HG03139 (cell line): Measurements from ENCODE around the gene UCK2.

Experiments used
- ATAC-seq: cut with Tn5 transposase; IDR thresholded peaks from one replicate; pipeline ENCODE4 v1.9.1; 2021; ENCODE audit not compliant: unreplicated experiment

Gene UCK2

GRCh38 chr1:165833358-165833757 lies 5.9 kb downstream of the UCK2 start:
- ATAC-seq, result no peak

DNA sequence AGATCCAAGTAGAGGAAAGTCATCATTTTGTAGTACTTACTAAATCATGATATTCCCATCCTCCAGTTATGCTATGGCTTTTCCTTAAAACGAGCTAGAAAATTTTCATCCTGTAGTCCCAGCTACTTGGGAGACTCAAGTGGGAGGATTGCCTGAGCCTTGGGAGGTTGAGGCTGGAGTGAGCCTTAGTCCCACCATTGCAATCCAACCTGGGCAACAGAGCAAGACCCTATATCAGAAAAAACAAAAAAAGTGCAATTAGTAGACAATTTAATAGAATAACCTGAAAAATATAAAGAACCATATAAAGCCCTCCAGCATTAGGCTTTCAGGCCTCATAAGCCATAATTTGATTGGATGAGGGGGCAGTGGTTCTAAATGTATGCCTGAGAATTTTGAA lies 6.8 kb downstream of the UCK2 start:
- ATAC-seq, result no peak

DNA sequence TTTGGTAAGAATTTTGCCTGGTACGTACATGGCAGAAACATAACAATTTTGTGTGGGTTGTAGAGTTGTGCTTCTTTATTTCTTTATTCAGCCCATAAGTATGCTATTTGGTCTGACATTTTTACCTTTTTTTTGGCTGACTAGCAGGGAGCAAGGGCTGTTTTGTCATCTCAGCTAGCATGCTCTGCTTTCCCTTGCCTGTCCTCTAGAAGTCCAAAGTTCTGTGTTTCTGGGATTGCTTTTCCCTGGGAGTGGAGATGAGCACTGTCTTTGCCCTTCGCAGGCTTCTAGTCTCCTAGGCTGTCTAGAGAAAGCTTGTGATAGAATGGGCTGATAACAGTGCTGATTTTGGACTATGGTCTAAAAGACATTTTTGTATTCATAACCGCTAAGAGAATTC lies 7.5 kb downstream of the UCK2 start:
- ATAC-seq, result no peak

DNA sequence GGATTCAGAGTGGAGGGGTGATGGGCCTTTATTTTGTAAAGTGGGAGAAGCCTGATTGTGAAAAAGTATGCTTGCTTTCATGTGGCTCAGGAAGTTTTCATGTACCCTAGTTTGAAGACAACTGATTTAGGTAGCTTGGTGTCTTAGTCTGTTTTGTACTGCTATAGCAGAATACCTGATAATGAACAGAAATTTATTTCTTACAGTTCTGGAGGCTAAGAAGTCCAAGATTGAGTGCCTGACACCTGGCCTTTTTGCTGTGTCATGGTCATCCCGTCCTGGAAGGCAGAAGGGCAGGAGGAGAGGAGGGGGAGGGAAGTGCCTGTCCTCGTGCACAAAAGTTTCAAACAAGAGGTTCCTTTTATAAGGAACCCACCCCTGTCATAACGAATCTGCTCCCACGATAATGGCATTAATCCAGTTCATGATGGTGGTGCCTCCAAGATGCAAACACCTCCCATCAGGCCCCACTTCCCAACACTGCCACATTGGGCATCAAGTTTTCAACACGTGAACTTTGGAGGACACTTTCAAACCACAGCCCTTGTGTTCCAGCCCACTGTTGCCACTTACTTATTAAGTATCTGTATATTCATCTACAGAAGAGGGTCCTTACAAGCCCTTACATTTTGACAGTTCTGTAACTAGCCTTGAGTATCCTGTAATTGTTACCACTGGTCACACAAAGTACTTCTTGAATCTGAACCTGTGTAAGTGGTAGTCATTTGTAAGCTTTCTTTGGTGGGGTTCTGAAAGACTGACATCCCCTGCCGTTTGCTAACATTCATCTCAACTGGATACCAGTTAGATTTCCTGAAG lies 9.5 kb downstream of the UCK2 start:
- ATAC-seq, result no peak

DNA sequence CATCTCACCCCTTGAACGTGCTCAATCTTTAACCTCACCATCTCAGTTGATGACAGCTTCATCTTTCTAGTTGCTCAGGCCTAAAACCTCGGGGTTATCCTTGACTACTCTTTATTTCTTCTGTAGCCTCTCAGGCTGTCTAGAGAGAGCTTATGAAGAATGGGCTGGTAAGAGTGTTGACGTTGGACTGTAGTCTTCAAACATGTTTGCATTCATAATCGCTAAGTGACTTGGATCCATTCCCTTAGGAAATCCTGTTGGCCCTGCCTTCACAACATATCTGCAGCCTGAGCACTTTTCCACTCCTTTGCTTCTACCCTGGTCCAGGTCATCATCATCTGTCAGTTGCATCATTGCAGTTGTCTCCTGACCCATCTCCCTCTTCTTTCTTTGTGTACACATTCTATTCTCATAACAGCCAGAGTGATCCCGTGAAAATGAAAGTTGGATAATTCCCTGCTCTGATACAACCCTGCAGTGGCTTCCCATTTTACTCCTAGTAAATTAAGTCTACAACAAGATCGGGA lies 10.5 kb downstream of the UCK2 start:
- ATAC-seq, result no peak

GRCh38 chr1:165840423-165840822 lies 13.0 kb downstream of the UCK2 start:
- no peak for ATAC-seq

DNA sequence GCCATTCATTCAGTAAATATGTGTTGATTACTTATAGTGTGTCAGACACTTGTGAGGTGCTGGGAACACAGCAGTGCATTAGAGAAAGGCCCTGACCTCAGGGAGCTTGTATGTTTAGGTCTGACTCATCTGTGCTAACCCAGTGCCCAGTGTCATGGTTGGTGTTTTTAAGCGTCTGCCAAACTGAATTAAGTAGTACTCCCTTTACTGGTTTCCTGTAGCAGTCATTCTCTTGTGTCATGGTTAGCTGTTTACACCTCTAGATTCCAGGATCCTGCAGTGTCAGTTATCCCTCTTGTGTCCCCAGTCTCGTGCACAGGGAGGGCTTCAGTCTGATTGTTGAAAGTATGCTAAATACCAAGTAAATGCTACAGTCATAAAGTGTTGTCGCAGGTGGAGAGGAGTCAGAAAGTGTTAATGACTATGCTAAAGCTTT lies 14.2 kb downstream of the UCK2 start:
- ATAC-seq, result no peak

GRCh38 chr1:165842023-165842670 lies 14.7 kb downstream of the UCK2 start:
- ATAC-seq, result no peak

DNA sequence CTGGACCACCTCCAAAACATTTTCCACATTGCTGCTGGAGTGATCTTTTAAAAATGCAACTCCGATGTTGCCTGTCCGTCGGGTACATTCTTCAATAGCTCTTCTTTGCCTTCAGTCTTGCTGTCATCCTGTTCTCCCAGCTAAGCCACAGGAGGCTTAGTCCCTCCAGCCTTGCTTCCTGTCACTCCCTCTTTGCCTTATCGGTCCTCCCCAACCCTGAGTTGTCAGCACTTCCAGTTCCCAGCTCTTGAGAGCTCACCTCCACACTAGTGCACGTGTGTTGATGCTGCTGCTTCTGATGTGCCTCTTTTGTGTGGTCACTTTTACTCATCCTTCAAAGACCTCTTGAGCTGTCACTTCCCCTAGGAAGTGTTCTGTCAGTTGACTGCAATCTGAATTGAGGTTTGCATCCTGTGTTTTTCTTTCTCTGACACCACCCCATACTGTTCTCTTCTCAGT lies 15.3 kb downstream of the UCK2 start:
- peak; percentile 67 for ATAC-seq

DNA sequence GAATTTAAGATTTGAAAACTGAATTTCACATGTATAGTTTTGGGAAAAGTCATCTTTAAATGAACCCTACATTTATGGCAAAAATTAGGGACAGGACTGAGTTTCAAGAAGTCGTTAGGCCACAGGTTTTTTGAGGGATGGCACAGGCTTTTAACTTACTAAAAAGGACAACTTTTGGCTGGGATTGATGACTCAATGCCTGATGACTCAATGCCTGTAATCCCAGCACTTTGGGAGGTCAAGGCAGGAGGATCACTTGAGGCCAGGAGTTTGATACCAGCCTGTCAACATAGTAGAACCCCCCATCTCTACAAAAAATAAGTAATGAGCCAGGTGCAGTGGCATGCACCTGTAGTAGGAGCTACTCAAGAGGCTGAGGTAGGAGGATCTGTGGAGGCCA lies 15.9 kb downstream of the UCK2 start:
- no peak for ATAC-seq

DNA sequence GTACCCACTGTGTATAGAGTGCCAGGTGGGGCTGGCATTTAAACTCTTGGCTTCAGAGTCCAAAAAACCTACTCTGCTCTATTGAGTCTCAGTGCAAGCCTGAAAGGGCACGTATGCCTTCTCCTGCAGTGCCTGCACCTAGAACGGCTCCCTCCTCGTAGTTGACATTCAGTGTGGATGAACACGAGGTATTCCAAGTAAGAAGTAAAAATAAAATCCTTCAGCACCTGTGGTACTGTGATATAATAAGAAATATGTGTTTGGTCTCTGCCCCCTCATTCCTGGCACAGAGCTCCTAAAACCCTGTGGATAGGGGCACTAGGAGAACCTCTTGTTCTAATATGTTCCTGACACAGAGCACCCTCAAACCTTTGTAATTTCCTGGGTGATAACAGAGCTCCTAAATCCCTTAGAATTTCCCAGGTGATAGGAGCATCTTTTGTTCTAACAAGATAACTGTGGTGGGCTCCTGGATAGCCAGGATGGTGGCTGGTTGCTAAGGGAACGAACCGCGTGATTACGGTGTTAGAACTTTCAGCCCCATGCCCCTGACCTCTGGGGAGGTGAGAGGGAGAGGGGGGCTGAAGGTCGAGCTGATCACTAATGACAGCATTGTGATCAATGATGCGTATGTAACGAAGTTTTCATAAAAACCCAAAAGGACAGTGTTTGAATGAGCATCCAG lies 16.8 kb downstream of the UCK2 start:
- ATAC-seq, result no peak

- ATAC-seq, result no peak
These were observed 17.5 kb downstream of the UCK2 start for GRCh38 chr1:165844933-165845332.

GRCh38 chr1:165845569-165845968 lies 18.2 kb downstream of the UCK2 start:
- ATAC-seq, result no peak

DNA sequence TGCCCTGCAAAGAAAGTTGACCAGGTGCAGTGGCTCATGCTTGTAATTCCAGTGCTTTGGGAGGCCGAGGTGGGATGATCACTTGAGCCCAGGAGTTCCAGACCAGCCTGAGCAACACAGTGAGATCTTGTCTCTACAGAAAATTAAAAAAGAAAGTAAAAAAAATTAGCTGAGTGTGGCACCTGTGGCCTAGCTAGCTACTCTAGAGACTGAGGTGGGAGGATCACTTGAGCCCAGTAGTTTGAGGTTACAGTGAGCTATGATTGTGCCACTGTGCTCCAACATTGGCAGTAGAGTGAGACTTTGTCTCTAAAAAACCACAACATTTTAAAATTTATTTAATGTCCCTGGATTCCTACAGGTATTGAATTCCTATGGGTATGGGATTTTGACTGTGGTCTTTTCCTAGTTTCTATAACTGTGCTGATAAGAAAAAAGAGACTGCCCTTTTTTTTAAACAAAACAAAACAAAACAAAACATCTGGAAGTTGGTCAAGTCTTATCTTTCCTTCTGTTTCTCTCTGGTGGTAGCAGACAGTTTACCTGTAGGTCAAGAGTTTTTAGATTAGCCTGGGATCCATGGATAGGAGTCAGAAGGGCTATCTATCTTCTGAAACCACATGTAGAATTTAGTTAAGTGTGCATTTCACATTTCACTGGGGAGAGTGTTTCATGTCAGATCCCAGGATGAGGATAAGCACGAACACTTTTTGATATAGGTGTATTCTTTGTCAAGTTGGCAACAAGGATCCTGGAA lies 18.8 kb downstream of the UCK2 start:
- ATAC-seq, result no peak

DNA sequence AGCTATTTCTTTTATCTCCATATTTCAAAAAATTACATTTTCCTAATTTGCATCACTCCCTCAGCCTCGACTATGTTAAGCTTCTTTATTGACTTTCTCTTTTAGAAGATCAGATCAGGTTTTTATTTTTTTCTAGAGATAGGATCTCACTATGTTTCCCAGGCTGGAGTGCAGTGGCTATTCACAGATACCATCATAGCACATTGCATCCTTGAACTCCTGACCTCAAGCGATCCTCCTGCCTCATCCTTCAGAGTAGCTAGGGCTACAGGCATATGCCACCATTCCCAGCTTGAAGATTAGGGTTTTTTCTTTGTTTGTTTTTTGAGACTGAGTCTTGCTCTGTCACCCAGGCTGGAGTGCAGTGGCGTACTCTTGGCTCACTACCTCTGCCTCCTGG lies 20.1 kb downstream of the UCK2 start:
- ATAC-seq, result no peak

GRCh38 chr1:165849353-165850133 lies 22.1 kb downstream of the UCK2 start:
- ATAC-seq, result no peak

- ATAC-seq, result peak; percentile 65
These were observed 23.7 kb downstream of the UCK2 start for GRCh38 chr1:165851034-165851658.

DNA sequence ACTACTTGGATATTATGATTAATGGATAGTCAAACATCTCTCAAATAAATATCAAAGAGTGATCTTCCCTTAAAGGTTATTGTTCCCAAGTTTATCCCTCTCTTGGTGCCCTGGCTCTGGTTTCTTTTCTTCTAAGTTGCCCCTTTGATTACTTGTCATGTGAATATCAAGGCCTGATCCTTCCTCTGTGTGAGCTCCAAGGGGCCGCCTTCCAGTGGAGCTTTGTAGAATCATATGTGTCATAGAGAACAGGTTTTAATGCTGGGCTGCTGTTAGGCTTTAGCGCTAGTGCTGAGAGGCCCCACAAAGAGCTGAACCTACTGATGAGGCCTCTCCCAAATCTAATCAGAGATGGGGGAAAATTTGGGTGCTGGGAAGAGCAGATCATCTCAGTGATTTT lies 25.5 kb downstream of the UCK2 start:
- ATAC-seq, result no peak

- ATAC-seq, result no peak
These were observed 26.2 kb downstream of the UCK2 start for GRCh38 chr1:165853528-165854075.
